ENCODE results near the gene RERGL.

RERGL gene, protein sequence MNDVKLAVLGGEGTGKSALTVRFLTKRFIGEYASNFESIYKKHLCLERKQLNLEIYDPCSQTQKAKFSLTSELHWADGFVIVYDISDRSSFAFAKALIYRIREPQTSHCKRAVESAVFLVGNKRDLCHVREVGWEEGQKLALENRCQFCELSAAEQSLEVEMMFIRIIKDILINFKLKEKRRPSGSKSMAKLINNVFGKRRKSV
- long read RNA-seq = 0 reads

DNA sequence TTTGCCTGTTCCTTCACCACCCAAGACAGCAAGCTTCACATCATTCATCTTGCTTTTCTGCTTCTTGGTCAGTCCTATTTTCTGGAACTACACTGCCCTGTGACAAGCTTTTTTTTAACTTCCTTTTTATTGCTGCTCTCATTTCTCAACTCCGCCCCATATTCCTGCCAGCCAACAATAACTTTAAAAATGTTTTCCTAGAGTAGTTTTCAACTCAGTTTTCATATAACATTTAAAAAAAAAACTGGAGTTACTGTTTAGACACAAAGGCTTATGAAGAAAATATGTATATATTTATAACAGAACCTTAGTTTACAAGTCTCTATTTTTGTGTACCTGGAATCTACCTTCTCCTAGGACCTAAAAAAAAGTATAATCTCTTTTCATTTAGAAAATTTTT, at the start of gene RERGL:
TSS of gene RERGL (minus strand) at position 101 of the 400 bp plus-strand sequence. CDS start at position 48, 53 bp downstream.
- no peak for DNase-seq (ENCODE audit: low read depth in 1 of 2, low spot score in 1 of 2)
- no peak for TF ChIP-seq CTCF (IDR thresholded peaks at IDR 0.05; ENCODE audit: insufficient read depth, low read length)
- H3K27me3 ChIP-seq (ENCODE audit: insufficient read depth, poor library complexity, severe bottlenecking) = no peaks in the 10 kb centered on the region
- H3K4me3 ChIP-seq (replicated peaks; ENCODE audit: insufficient read depth, low read length) = no peak within 1 kb of the TSS
- H3K27ac ChIP-seq (replicated peaks) = no peak within 1 kb of the TSS

GRCh38 chr12:18139254-18139653, 49.3 kb upstream of the RERGL start:
- no peak overlapping the region for H3K4me3 ChIP-seq (replicated peaks; ENCODE audit: insufficient read depth, low read length)
- H3K27ac ChIP-seq (replicated peaks) = no peak overlapping the region

DNA sequence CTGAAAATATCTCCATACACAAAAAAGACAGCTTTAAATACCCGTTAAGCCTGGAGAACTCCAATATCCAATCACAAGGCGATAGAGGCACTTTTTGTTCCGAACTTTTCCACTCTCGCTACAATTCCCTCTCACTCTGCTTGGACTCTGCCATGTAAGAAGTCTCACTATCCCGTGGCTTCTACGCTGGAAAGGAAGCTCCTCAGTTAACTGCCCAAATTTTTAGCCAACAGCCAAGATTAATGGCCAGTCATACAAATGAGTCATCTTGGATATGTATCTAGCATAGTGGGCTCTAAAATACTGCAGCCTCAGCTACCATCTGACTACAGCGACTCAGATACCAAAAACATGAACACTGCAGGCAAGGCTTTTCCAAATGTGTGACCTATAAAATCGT, 45.5 kb upstream of the RERGL start:
- DNase-seq (ENCODE audit: low read depth in 1 of 2, low spot score in 1 of 2) = no peak
- TF ChIP-seq SPI1 (IDR thresholded peaks at IDR 0.05; ENCODE audit: borderline replicate concordance, low read depth) = no peak
- no peak for TF ChIP-seq CTCF (IDR thresholded peaks at IDR 0.05; ENCODE audit: insufficient read depth, low read length)
- TF ChIP-seq GABPA (IDR thresholded peaks at IDR 0.05; ENCODE audit: low read depth) = no peak
- no peak for TF ChIP-seq POLR2AphosphoS5 (IDR thresholded peaks at IDR 0.05; ENCODE audit: low read depth)
- no peak for TF ChIP-seq REST (IDR thresholded peaks at IDR 0.05; ENCODE audit: insufficient replicate concordance, low read depth)

More at GRCh38 chr12:18139254-18139653, 49.3 kb upstream of the RERGL start:
- no peak for DNase-seq (ENCODE audit: low read depth in 1 of 2, low spot score in 1 of 2)
- H3K27me3 ChIP-seq (ENCODE audit: insufficient read depth, poor library complexity, severe bottlenecking) = no peaks in the 10 kb centered on the region
- TF ChIP-seq SPI1 (IDR thresholded peaks at IDR 0.05; ENCODE audit: borderline replicate concordance, low read depth) = no peak
- no peak for TF ChIP-seq POLR2AphosphoS5 (IDR thresholded peaks at IDR 0.05; ENCODE audit: low read depth)
- TF ChIP-seq CTCF (IDR thresholded peaks at IDR 0.05; ENCODE audit: insufficient read depth, low read length) = no peak
- no peak for TF ChIP-seq REST (IDR thresholded peaks at IDR 0.05; ENCODE audit: insufficient replicate concordance, low read depth)
- TF ChIP-seq GABPA (IDR thresholded peaks at IDR 0.05; ENCODE audit: low read depth) = no peak

GRCh38 chr12:18135086-18135485, 45.1 kb upstream of the RERGL start:
- Histone ChIP-seq H3K27me3 (ENCODE audit: insufficient read depth, poor library complexity, severe bottlenecking) (no peaks in the 10 kb centered on the region), H3K27ac (replicated peaks) (no peak overlapping the region), H3K4me3 (replicated peaks; ENCODE audit: insufficient read depth, low read length) (no peak overlapping the region)
- TF ChIP-seq GABPA (IDR thresholded peaks at IDR 0.05; ENCODE audit: low read depth) (no peak), POLR2AphosphoS5 (IDR thresholded peaks at IDR 0.05; ENCODE audit: low read depth) (no peak), SPI1 (IDR thresholded peaks at IDR 0.05; ENCODE audit: borderline replicate concordance, low read depth) (no peak), REST (IDR thresholded peaks at IDR 0.05; ENCODE audit: insufficient replicate concordance, low read depth) (no peak), CTCF (IDR thresholded peaks at IDR 0.05; ENCODE audit: insufficient read depth, low read length) (no peak)
- no peak for DNase-seq (ENCODE audit: low read depth in 1 of 2, low spot score in 1 of 2)

More for the DNA sequence above, 45.5 kb upstream of the RERGL start:
- no peak overlapping the region for H3K27ac ChIP-seq (replicated peaks)
- no peaks in the 10 kb centered on the region for H3K27me3 ChIP-seq (ENCODE audit: insufficient read depth, poor library complexity, severe bottlenecking)
- H3K4me3 ChIP-seq (replicated peaks; ENCODE audit: insufficient read depth, low read length) = no peak overlapping the region
